Fibroblast of skin of right biceps (primary cell): Measurements from ENCODE around the gene ACE.

Experiments used
- DNase-seq: peaks from one replicate; pipeline ENCODE4 v3.0.0-alpha.2; 2013

Gene ACE

GRCh38 chr17:63476854-63477479 is at the start of gene ACE:
Gene ACE, plus strand, starts transcription at chr17:63477061. Its CDS starts 34 bp downstream, at chr17:63477095.
- peak; percentile 27 for DNase-seq

GRCh38 chr17:63429766-63430165 is 47.1 kb upstream of the ACE start:
- DNase-seq: no peak

GRCh38 chr17:63430223-63430622 is 46.6 kb upstream of the ACE start:
- no peak for DNase-seq

- DNase-seq: no peak
Measured at GRCh38 chr17:63431618-63431938, 45.3 kb upstream of the ACE start.

- peak; percentile 86 for DNase-seq
Measured at GRCh38 chr17:63431939-63432804, 44.7 kb upstream of the ACE start.

GRCh38 chr17:63433746-63434591 is 42.9 kb upstream of the ACE start:
- DNase-seq: peak; percentile 98

- DNase-seq: peak; percentile 40
Measured at GRCh38 chr17:63434951-63435571, 41.8 kb upstream of the ACE start.

GRCh38 chr17:63435681-63436522 is 41.0 kb upstream of the ACE start:
- DNase-seq: no peak

GRCh38 chr17:63436523-63437110 is 40.2 kb upstream of the ACE start:
- peak; percentile 44 for DNase-seq

GRCh38 chr17:63437287-63438091 is 39.4 kb upstream of the ACE start:
- no peak for DNase-seq

- DNase-seq: no peak
Measured at GRCh38 chr17:63438092-63439051, 38.5 kb upstream of the ACE start.

- DNase-seq: peak; percentile 56
Measured at GRCh38 chr17:63439687-63440086, 37.2 kb upstream of the ACE start.

GRCh38 chr17:63440127-63440769 is 36.6 kb upstream of the ACE start:
- DNase-seq: no peak

GRCh38 chr17:63440770-63441335 is 36.0 kb upstream of the ACE start:
- no peak for DNase-seq

GRCh38 chr17:63441654-63442053 is 35.2 kb upstream of the ACE start:
- no peak for DNase-seq

- DNase-seq: no peak
Measured at GRCh38 chr17:63442074-63442473, 34.8 kb upstream of the ACE start.

GRCh38 chr17:63442549-63443035 is 34.3 kb upstream of the ACE start:
- no peak for DNase-seq

GRCh38 chr17:63443053-63443452 is 33.8 kb upstream of the ACE start:
- no peak for DNase-seq

- DNase-seq: no peak
Measured at GRCh38 chr17:63444457-63444856, 32.4 kb upstream of the ACE start.
